Measurements from ENCODE around the gene LCN6. TPM values are rescaled to one million over a fixed set of nuclear protein-coding genes. Genes with fewer than 3 reads are reported as not detected.
"Not testable (repeated sequence)": the region's sequence is repeated elsewhere in the genome, so short reads cannot be mapped to it uniquely, and the experiment has no call there.

Gene LCN6
- total RNA-seq, 1 donor from 2014 or later = not detected

- intact Hi-C loops (cut with micrococcal nuclease) = loop anchor here (1.0 kb wide), 1 partner anchor 25 kb away; the partner anchor contains the start of gene AGPAT2
Measured at GRCh38 chr9:136711751-136712689, 36.3 kb downstream of the LCN6 start, which contains the start of gene DIPK1B. Gene DIPK1B (plus strand): TSS chr9:136712572. CDS start chr9:136712666, 94 bp downstream.

- intact Hi-C loops (cut with micrococcal nuclease) = not testable (repeated sequence)
Measured at GRCh38 chr9:136711219-136711648, 37.1 kb downstream of the LCN6 start.

GRCh38 chr9:136710543-136710942 is 37.8 kb downstream of the LCN6 start:
- intact Hi-C loops (cut with micrococcal nuclease) = no loop called here

- intact Hi-C loops (cut with micrococcal nuclease) = no loop called here
Measured at GRCh38 chr9:136709454-136710109, 38.7 kb downstream of the LCN6 start.

- intact Hi-C loops (cut with micrococcal nuclease) = no loop called here
Measured at GRCh38 chr9:136707849-136708517, 40.3 kb downstream of the LCN6 start.

GRCh38 chr9:136707011-136707410 is 41.3 kb downstream of the LCN6 start:
- intact Hi-C loops (cut with micrococcal nuclease) = no loop called here

- intact Hi-C loops (cut with micrococcal nuclease) = no loop called here
Measured at GRCh38 chr9:136705564-136705963, 42.8 kb downstream of the LCN6 start.

GRCh38 chr9:136704741-136705140 is 43.6 kb downstream of the LCN6 start:
- intact Hi-C loops (cut with micrococcal nuclease) = not testable (repeated sequence)

GRCh38 chr9:136703276-136703860 is 45.0 kb downstream of the LCN6 start:
- intact Hi-C loops (cut with micrococcal nuclease) = no loop called here

- intact Hi-C loops (cut with micrococcal nuclease) = loop anchor here (1.0 kb wide), 2 partner anchors 14 to 26 kb away; partner anchors contain the start of gene AGPAT2
Measured at GRCh38 chr9:136701668-136702053, 46.7 kb downstream of the LCN6 start.

- intact Hi-C loops (cut with micrococcal nuclease) = loop anchor here (1.0 kb wide), 2 partner anchors 14 to 26 kb away; partner anchors contain the start of gene AGPAT2
Measured at GRCh38 chr9:136700959-136701667, 47.2 kb downstream of the LCN6 start.

GRCh38 chr9:136700304-136700703 is 48.0 kb downstream of the LCN6 start:
- intact Hi-C loops (cut with micrococcal nuclease) = no loop called here

GRCh38 chr9:136698635-136699246 is 49.6 kb downstream of the LCN6 start:
- intact Hi-C loops (cut with micrococcal nuclease) = no loop called here

- intact Hi-C loops (cut with micrococcal nuclease) = no loop called here
Measured at GRCh38 chr9:136697821-136698526, 50.4 kb downstream of the LCN6 start.

GRCh38 chr9:136697146-136697820 is 51.0 kb downstream of the LCN6 start:
- intact Hi-C loops (cut with micrococcal nuclease) = no loop called here

GRCh38 chr9:136696502-136696901 is 51.8 kb downstream of the LCN6 start:
- intact Hi-C loops (cut with micrococcal nuclease) = no loop called here

GRCh38 chr9:136695955-136696354 is 52.4 kb downstream of the LCN6 start:
- intact Hi-C loops (cut with micrococcal nuclease) = no loop called here

- intact Hi-C loops (cut with micrococcal nuclease) = no loop called here
Measured at GRCh38 chr9:136695435-136695895, 52.9 kb downstream of the LCN6 start.

- intact Hi-C loops (cut with micrococcal nuclease) = no loop called here
Measured at GRCh38 chr9:136694872-136695247, 53.5 kb downstream of the LCN6 start.
